ENCODE data around the gene RESF1. TPM values are rescaled to one million over a fixed set of nuclear protein-coding genes. Genes with fewer than 3 reads are reported as not detected.
"Not testable (repeated sequence)": the region's sequence is repeated elsewhere in the genome, so short reads cannot be mapped to it uniquely, and the experiment has no call there.

Gene RESF1
- total and polyA plus RNA-seq, 2 experiments from 2014 or later, result 134 to 313 TPM

- not testable (repeated sequence) for H3K4me1 Mint-ChIP-seq; ATAC-seq; H3K79me2 ChIP-seq (replicated peaks; ENCODE audit: insufficient read depth); H3K27ac Mint-ChIP-seq; H3K4me2 ChIP-seq; DNase-seq (ENCODE audit: low spot score); H3K9me2 ChIP-seq (ENCODE audit: insufficient read depth); H3K4me1 ChIP-seq (ENCODE audit: insufficient read depth); H2AFZ ChIP-seq; H3K4me3 ChIP-seq; H3F3A ChIP-seq (replicated peaks; ENCODE audit: low read depth); H3K27ac ChIP-seq (ENCODE audit: low read depth); H4K20me1 ChIP-seq (replicated peaks; ENCODE audit: insufficient read depth); H3K27me3 Mint-ChIP-seq (ENCODE audit: insufficient read depth, low read depth, poor library complexity); H3K4me3 Mint-ChIP-seq; H3K27me3 ChIP-seq (ENCODE audit: insufficient read depth)
- H3K36me3 ChIP-seq (ENCODE audit: insufficient read depth), result peaks cover 21% of the 10 kb centered on the region
- Mint-ChIP-seq H3K36me3 (ENCODE audit: low read depth) (peaks cover 50% of the 10 kb centered on the region), H3K9me3 (peaks cover 57% of the 10 kb centered on the region)
These were observed 10.4 kb upstream of the RESF1 start for GRCh38 chr12:31948697-31949359.

DNA sequence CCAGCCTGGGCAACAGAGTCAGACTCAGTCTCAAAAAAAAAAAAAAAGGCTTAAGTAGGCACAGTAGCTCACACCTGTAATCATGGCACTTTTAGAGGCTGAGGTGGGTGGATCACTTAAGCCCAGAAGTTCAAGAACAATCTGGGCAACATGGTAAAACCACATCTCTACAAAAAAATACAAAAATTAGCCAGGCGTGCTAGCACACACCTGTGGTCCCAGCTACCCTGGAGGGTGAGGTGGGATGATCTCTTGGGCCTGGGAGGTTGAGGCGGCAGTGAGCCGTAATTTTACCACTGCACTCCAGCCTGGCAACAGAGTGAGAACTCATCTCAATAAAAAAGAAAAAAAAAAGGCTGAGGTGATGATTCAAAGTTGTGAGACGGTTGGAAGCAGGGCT, 9.1 kb upstream of the RESF1 start:
- H3F3A ChIP-seq (replicated peaks; ENCODE audit: low read depth), result 0 out of 2 replicates have a peak, but pooled peaks cover 5% of the 10 kb centered on the region
- no peak overlapping the region for H2AFZ ChIP-seq
- H3K36me3 ChIP-seq (ENCODE audit: insufficient read depth), result peaks cover 21% of the 10 kb centered on the region
- peaks cover 7% of the 10 kb centered on the region; the same call in 1 of the 2 replicates for H3K9me2 ChIP-seq (ENCODE audit: insufficient read depth)
- H3K79me2 ChIP-seq (replicated peaks; ENCODE audit: insufficient read depth), result no peaks in the 10 kb centered on the region
- no peaks in the 10 kb centered on the region for H3K27me3 ChIP-seq (ENCODE audit: insufficient read depth)
- Mint-ChIP-seq H3K36me3 (ENCODE audit: low read depth) (peaks cover 39% of the 10 kb centered on the region), H3K4me3 (no peak overlapping the region), H3K9me3 (peaks cover 45% of the 10 kb centered on the region), H3K27me3 (ENCODE audit: insufficient read depth, low read depth, poor library complexity) (peaks cover 5% of the 10 kb centered on the region), H3K4me1 (peaks cover 2% of the 10 kb centered on the region; the same call in 2 of the 3 replicates), H3K27ac (no peak overlapping the region)
- H3K4me3 ChIP-seq, result no peak overlapping the region
- H3K4me2 ChIP-seq, result no peak overlapping the region
- H3K27ac ChIP-seq (ENCODE audit: low read depth), result no peak overlapping the region
- H3K4me1 ChIP-seq (ENCODE audit: insufficient read depth), result peaks cover 4% of the 10 kb centered on the region
- H4K20me1 ChIP-seq (replicated peaks; ENCODE audit: insufficient read depth), result no peaks in the 10 kb centered on the region
- DNase-seq (ENCODE audit: low spot score) (no peak), ATAC-seq (no peak)
- TF ChIP-seq, protein P1, sequence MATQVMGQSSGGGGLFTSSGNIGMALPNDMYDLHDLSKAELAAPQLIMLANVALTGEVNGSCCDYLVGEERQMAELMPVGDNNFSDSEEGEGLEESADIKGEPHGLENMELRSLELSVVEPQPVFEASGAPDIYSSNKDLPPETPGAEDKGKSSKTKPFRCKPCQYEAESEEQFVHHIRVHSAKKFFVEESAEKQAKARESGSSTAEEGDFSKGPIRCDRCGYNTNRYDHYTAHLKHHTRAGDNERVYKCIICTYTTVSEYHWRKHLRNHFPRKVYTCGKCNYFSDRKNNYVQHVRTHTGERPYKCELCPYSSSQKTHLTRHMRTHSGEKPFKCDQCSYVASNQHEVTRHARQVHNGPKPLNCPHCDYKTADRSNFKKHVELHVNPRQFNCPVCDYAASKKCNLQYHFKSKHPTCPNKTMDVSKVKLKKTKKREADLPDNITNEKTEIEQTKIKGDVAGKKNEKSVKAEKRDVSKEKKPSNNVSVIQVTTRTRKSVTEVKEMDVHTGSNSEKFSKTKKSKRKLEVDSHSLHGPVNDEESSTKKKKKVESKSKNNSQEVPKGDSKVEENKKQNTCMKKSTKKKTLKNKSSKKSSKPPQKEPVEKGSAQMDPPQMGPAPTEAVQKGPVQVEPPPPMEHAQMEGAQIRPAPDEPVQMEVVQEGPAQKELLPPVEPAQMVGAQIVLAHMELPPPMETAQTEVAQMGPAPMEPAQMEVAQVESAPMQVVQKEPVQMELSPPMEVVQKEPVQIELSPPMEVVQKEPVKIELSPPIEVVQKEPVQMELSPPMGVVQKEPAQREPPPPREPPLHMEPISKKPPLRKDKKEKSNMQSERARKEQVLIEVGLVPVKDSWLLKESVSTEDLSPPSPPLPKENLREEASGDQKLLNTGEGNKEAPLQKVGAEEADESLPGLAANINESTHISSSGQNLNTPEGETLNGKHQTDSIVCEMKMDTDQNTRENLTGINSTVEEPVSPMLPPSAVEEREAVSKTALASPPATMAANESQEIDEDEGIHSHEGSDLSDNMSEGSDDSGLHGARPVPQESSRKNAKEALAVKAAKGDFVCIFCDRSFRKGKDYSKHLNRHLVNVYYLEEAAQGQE (IDR thresholded peaks at IDR 0.05; ENCODE audit: unreplicated experiment), result no peak
- TF ChIP-seq CTCF (conservative IDR thresholded peaks at IDR 0.05; ENCODE audit: low read depth in 2 of 2) (no peak), CREB1 (CRISPR knock-in tag; IDR thresholded peaks at IDR 0.05; ENCODE audit: low read depth) (no peak), EZH2phosphoT487 (IDR thresholded peaks at IDR 0.05; ENCODE audit: unreplicated experiment) (no peak), JUNB (IDR thresholded peaks at IDR 0.05; ENCODE audit: unreplicated experiment) (no peak), EZH2 (IDR thresholded peaks at IDR 0.05; ENCODE audit: low read depth, unreplicated experiment) (no peak), STAT1 (IDR thresholded peaks at IDR 0.05; ENCODE audit: unreplicated experiment) (no peak), ZNF114 (CRISPR knock-in tag; IDR thresholded peaks at IDR 0.05) (no peak)
- TF ChIP-seq, protein P2, sequence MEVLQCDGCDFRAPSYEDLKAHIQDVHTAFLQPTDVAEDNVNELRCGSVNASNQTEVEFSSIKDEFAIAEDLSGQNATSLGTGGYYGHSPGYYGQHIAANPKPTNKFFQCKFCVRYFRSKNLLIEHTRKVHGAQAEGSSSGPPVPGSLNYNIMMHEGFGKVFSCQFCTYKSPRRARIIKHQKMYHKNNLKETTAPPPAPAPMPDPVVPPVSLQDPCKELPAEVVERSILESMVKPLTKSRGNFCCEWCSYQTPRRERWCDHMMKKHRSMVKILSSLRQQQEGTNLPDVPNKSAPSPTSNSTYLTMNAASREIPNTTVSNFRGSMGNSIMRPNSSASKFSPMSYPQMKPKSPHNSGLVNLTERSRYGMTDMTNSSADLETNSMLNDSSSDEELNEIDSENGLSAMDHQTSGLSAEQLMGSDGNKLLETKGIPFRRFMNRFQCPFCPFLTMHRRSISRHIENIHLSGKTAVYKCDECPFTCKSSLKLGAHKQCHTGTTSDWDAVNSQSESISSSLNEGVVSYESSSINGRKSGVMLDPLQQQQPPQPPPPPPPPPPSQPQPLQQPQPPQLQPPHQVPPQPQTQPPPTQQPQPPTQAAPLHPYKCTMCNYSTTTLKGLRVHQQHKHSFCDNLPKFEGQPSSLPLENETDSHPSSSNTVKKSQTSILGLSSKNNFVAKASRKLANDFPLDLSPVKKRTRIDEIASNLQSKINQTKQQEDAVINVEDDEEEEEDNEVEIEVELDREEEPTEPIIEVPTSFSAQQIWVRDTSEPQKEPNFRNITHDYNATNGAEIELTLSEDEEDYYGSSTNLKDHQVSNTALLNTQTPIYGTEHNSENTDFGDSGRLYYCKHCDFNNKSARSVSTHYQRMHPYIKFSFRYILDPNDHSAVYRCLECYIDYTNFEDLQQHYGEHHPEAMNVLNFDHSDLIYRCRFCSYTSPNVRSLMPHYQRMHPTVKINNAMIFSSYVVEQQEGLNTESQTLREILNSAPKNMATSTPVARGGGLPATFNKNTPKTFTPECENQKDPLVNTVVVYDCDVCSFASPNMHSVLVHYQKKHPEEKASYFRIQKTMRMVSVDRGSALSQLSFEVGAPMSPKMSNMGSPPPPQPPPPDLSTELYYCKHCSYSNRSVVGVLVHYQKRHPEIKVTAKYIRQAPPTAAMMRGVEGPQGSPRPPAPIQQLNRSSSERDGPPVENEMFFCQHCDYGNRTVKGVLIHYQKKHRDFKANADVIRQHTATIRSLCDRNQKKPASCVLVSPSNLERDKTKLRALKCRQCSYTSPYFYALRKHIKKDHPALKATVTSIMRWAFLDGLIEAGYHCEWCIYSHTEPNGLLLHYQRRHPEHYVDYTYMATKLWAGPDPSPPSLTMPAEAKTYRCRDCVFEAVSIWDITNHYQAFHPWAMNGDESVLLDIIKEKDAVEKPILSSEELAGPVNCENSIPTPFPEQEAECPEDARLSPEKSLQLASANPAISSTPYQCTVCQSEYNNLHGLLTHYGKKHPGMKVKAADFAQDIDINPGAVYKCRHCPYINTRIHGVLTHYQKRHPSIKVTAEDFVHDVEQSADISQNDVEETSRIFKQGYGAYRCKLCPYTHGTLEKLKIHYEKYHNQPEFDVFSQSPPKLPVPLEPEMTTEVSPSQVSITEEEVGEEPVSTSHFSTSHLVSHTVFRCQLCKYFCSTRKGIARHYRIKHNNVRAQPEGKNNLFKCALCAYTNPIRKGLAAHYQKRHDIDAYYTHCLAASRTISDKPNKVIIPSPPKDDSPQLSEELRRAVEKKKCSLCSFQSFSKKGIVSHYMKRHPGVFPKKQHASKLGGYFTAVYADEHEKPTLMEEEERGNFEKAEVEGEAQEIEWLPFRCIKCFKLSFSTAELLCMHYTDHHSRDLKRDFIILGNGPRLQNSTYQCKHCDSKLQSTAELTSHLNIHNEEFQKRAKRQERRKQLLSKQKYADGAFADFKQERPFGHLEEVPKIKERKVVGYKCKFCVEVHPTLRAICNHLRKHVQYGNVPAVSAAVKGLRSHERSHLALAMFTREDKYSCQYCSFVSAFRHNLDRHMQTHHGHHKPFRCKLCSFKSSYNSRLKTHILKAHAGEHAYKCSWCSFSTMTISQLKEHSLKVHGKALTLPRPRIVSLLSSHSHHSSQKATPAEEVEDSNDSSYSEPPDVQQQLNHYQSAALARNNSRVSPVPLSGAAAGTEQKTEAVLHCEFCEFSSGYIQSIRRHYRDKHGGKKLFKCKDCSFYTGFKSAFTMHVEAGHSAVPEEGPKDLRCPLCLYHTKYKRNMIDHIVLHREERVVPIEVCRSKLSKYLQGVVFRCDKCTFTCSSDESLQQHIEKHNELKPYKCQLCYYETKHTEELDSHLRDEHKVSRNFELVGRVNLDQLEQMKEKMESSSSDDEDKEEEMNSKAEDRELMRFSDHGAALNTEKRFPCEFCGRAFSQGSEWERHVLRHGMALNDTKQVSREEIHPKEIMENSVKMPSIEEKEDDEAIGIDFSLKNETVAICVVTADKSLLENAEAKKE (CRISPR knock-in tag; IDR thresholded peaks at IDR 0.05), result no peak

Data from GM23338 (cell line).